ENCODE measurements around the gene SBF2.

GRCh38 chr11:9739123-9739900, 554.7 kb downstream of the SBF2 start:
- no peak for TF ChIP-seq SIN3A (IDR thresholded peaks at IDR 0.05; ENCODE audit: borderline replicate concordance, insufficient read depth, low read length)
- TF ChIP-seq POLR2AphosphoS5 (IDR thresholded peaks at IDR 0.05; ENCODE audit: low read depth, low read length): no peak
- no peak for TF ChIP-seq REST (IDR thresholded peaks at IDR 0.05; ENCODE audit: insufficient read depth in 1 of 2, low read depth in 2 of 2, low read length in 2 of 2)

Measured in PFSK-1 (cell line).